ENCODE data around the gene RXRA. TPM values are rescaled to one million over a fixed set of nuclear protein-coding genes. Genes with fewer than 3 reads are reported as not detected.

The RXRA gene
- total RNA-seq, 1 experiment from 2014 or later = 29.9 TPM

DNA sequence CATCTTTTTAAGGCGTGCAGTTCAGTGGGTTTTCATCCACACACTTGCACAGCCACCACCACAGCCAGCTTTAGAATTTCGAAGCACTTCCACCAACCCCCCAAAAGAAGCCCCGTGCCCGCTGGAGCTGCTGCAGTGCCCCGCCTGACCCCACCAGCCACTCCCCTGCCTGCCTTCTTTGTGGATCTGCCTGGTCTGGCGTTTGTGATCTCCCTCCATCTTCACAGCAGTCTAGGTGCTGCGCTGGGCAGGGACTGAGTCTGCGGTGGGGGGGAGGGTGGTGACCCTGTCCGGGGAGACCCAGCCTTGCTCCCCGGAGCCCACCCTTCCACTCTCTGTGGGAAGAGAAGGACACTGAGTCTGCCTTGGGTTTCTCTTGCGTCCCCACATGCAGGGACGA is 40.8 kb downstream of the RXRA start:
- Histone ChIP-seq H2AK5ac (ENCODE audit: insufficient read length, low read length) (no peak overlapping the region), H3K9ac (ENCODE audit: extremely low read depth, insufficient read length, low read length) (no peak overlapping the region), H3K4me2 (ENCODE audit: insufficient read depth, insufficient read length, low read length) (no peak overlapping the region), H3K23ac (ENCODE audit: insufficient read length, low read depth, low read length) (no peak overlapping the region), H3K9me3 (ENCODE audit: control insufficient read depth, low read depth, low read length) (no peaks in the 10 kb centered on the region), H2BK5ac (ENCODE audit: insufficient read length, low read length) (no peak overlapping the region), H2BK20ac (ENCODE audit: low read depth, low read length, poor library complexity, severe bottlenecking) (no peak overlapping the region), H2BK12ac (ENCODE audit: insufficient read length, low read depth, low read length) (no peak overlapping the region), H3K18ac (ENCODE audit: insufficient read length, low read depth, low read length) (no peak overlapping the region), H3K56ac (ENCODE audit: insufficient read length, low read depth, low read length) (no peak overlapping the region), H3K4ac (ENCODE audit: low read depth, low read length) (no peak overlapping the region), H3K4me1 (ENCODE audit: insufficient read depth, low read length) (no peaks in the 10 kb centered on the region), H3K79me1 (ENCODE audit: insufficient read depth, low read depth, low read length, poor library complexity, severe bottlenecking) (no peaks in the 10 kb centered on the region), H2AFZ (ENCODE audit: low read length) (no peak overlapping the region), H4K8ac (replicated peaks; ENCODE audit: insufficient read length, low read depth, low read length) (no peak overlapping the region), H2BK15ac (ENCODE audit: low read depth, low read length) (no peak overlapping the region), H4K20me1 (ENCODE audit: control insufficient read depth, insufficient read depth, insufficient read length) (no peaks in the 10 kb centered on the region), H3K14ac (ENCODE audit: insufficient read depth, low read length) (no peak overlapping the region), H3K27me3 (ENCODE audit: insufficient read depth, low read length) (no peaks in the 10 kb centered on the region), H3K27ac (ENCODE audit: insufficient read length, low read depth, low read length) (no peak overlapping the region), H3K79me2 (ENCODE audit: insufficient read depth, low read length) (peaks cover 3% of the 10 kb centered on the region; the same call in 1 of the 2 replicates), H4K5ac (ENCODE audit: insufficient read length, low read depth, low read length) (no peak overlapping the region), H3T11ph (ENCODE audit: low read length) (no peak overlapping the region), H4K91ac (ENCODE audit: insufficient read length, low read depth, low read length) (no peak overlapping the region), H2BK120ac (ENCODE audit: low read depth, low read length, poor library complexity, severe bottlenecking) (no peak overlapping the region), H3K23me2 (ENCODE audit: insufficient read length, low read depth, low read length, poor library complexity, severe bottlenecking) (no peaks in the 10 kb centered on the region)
- H3K36me3 Mint-ChIP-seq (ENCODE audit: insufficient read depth in 1 of 3, low read depth in 3 of 3) = no peaks in the 10 kb centered on the region
- H3K4me1 Mint-ChIP-seq = peaks cover 0 to 12% of the 10 kb centered on the region in 2 experiments; a peak in 2 of 4 replicates
- no peaks in the 10 kb centered on the region for H3K27me3 Mint-ChIP-seq (ENCODE audit: low read depth)
- H3K4me3 Mint-ChIP-seq = no peak overlapping the region
- no peaks in the 10 kb centered on the region for H3K9me3 Mint-ChIP-seq
- no CpG with 5 or more reads among the region's 12 CpGs for WGBS (ENCODE audit: extremely low coverage, insufficient read length, low lambda C conversion rate)
- no peak for DNase-seq
- TF ChIP-seq, protein P1, sequence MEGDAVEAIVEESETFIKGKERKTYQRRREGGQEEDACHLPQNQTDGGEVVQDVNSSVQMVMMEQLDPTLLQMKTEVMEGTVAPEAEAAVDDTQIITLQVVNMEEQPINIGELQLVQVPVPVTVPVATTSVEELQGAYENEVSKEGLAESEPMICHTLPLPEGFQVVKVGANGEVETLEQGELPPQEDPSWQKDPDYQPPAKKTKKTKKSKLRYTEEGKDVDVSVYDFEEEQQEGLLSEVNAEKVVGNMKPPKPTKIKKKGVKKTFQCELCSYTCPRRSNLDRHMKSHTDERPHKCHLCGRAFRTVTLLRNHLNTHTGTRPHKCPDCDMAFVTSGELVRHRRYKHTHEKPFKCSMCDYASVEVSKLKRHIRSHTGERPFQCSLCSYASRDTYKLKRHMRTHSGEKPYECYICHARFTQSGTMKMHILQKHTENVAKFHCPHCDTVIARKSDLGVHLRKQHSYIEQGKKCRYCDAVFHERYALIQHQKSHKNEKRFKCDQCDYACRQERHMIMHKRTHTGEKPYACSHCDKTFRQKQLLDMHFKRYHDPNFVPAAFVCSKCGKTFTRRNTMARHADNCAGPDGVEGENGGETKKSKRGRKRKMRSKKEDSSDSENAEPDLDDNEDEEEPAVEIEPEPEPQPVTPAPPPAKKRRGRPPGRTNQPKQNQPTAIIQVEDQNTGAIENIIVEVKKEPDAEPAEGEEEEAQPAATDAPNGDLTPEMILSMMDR (conservative IDR thresholded peaks at IDR 0.05) = no peak
- peak overlapping the region; percentile 27 to 89 (median 58); a peak in 1 of 7 replicates for H3K27ac Mint-ChIP-seq
